ENCODE measurements around the gene SSH2. TPM values are rescaled to one million over a fixed set of nuclear protein-coding genes. Genes with fewer than 3 reads are reported as not detected.
"Not testable (repeated sequence)": the region's sequence is repeated elsewhere in the genome, so short reads cannot be mapped to it uniquely, and the experiment has no call there.

The SSH2 gene
- total RNA-seq, 1 donor from 2014 or later, result 12.2 TPM

GRCh38 chr17:29905879-29906167 lies 24.2 kb downstream of the SSH2 start:
- Mint-ChIP-seq H3K9me3 (peaks cover 33% of the 10 kb centered on the region), H3K4me1 (no peaks in the 10 kb centered on the region), H3K4me3 (no peak overlapping the region), H3K36me3 (peaks cover 25% of the 10 kb centered on the region), H3K27me3 (ENCODE audit: insufficient read depth, low read depth) (peaks cover 4% of the 10 kb centered on the region), H3K27ac (no peak overlapping the region)
- Histone ChIP-seq H3K4me3 (no peak overlapping the region), H3K4me1 (no peaks in the 10 kb centered on the region), H3K36me3 (no peaks in the 10 kb centered on the region), H4K20me1 (ENCODE audit: low read depth) (no peaks in the 10 kb centered on the region), H3K9ac (no peak overlapping the region), H3K79me2 (ENCODE audit: low read depth) (peaks cover 67% of the 10 kb centered on the region), H2AFZ (replicated peaks) (no peak overlapping the region), H3K27ac (no peak overlapping the region), H3K9me3 (ENCODE audit: low read depth) (no peaks in the 10 kb centered on the region), H3F3A (ENCODE audit: low read depth) (no peaks in the 10 kb centered on the region), H3K4me2 (no peak overlapping the region), H3K27me3 (no peaks in the 10 kb centered on the region)
- no peak for DNase-seq (ENCODE audit: low spot score)
- TF ChIP-seq EZH2 (IDR thresholded peaks at IDR 0.05) (no peak), CTCF (IDR thresholded peaks at IDR 0.05) (no peak), EZH2phosphoT487 (IDR thresholded peaks at IDR 0.05) (no peak)

GRCh38 chr17:29905086-29905878 lies 24.7 kb downstream of the SSH2 start:
- Histone ChIP-seq H3K4me1 (no peaks in the 10 kb centered on the region), H3F3A (ENCODE audit: low read depth) (no peaks in the 10 kb centered on the region), H3K36me3 (no peaks in the 10 kb centered on the region), H2AFZ (replicated peaks) (no peak overlapping the region), H3K4me2 (no peak overlapping the region), H3K9ac (no peak overlapping the region), H3K27me3 (no peaks in the 10 kb centered on the region), H3K27ac (no peak overlapping the region), H3K9me3 (ENCODE audit: low read depth) (no peaks in the 10 kb centered on the region), H3K79me2 (ENCODE audit: low read depth) (peaks cover 62% of the 10 kb centered on the region), H4K20me1 (ENCODE audit: low read depth) (no peaks in the 10 kb centered on the region), H3K4me3 (no peak overlapping the region)
- H3K27me3 Mint-ChIP-seq (ENCODE audit: insufficient read depth, low read depth), result peaks cover 4% of the 10 kb centered on the region
- H3K9me3 Mint-ChIP-seq, result peaks cover 33% of the 10 kb centered on the region
- TF ChIP-seq CTCF (IDR thresholded peaks at IDR 0.05) (no peak), EZH2phosphoT487 (IDR thresholded peaks at IDR 0.05) (no peak), EZH2 (IDR thresholded peaks at IDR 0.05) (no peak)
- H3K27ac Mint-ChIP-seq, result no peak overlapping the region
- H3K4me1 Mint-ChIP-seq, result no peaks in the 10 kb centered on the region
- no peak for DNase-seq (ENCODE audit: low spot score)
- no peak overlapping the region for H3K4me3 Mint-ChIP-seq
- peaks cover 25% of the 10 kb centered on the region for H3K36me3 Mint-ChIP-seq

GRCh38 chr17:29903471-29903870 lies 26.6 kb downstream of the SSH2 start:
- Histone ChIP-seq H2AFZ (replicated peaks) (no peak overlapping the region), H3K79me2 (ENCODE audit: low read depth) (peaks cover 57% of the 10 kb centered on the region)

GRCh38 chr17:29897136-29897535 lies 32.9 kb downstream of the SSH2 start:
- DNase-seq (ENCODE audit: low spot score); H3K27me3 Mint-ChIP-seq (ENCODE audit: insufficient read depth, low read depth); H3K4me1 ChIP-seq; H3K36me3 Mint-ChIP-seq; H4K20me1 ChIP-seq (ENCODE audit: low read depth); H3K27me3 ChIP-seq; H3F3A ChIP-seq (ENCODE audit: low read depth); H3K79me2 ChIP-seq (ENCODE audit: low read depth); H3K4me3 Mint-ChIP-seq; H3K4me3 ChIP-seq; H3K9me3 Mint-ChIP-seq; H3K9ac ChIP-seq; H3K4me2 ChIP-seq; H3K27ac Mint-ChIP-seq; H3K4me1 Mint-ChIP-seq; H3K36me3 ChIP-seq; H2AFZ ChIP-seq (replicated peaks); H3K27ac ChIP-seq; H3K9me3 ChIP-seq (ENCODE audit: low read depth): not testable (repeated sequence)

More at GRCh38 chr17:29903471-29903870, 26.6 kb downstream of the SSH2 start:
- Histone ChIP-seq H3K27ac (no peak overlapping the region), H3K27me3 (no peaks in the 10 kb centered on the region), H3K9me3 (ENCODE audit: low read depth) (no peaks in the 10 kb centered on the region), H4K20me1 (ENCODE audit: low read depth) (no peaks in the 10 kb centered on the region), H3F3A (ENCODE audit: low read depth) (no peaks in the 10 kb centered on the region), H3K4me3 (no peak overlapping the region), H3K9ac (no peak overlapping the region), H3K4me1 (no peaks in the 10 kb centered on the region), H3K36me3 (no peaks in the 10 kb centered on the region), H3K4me2 (no peak overlapping the region)
- Mint-ChIP-seq H3K36me3 (peaks cover 22% of the 10 kb centered on the region), H3K27me3 (ENCODE audit: insufficient read depth, low read depth) (peaks cover 4% of the 10 kb centered on the region), H3K9me3 (peaks cover 35% of the 10 kb centered on the region), H3K4me1 (no peaks in the 10 kb centered on the region), H3K4me3 (no peak overlapping the region), H3K27ac (no peak overlapping the region)
- no peak for TF ChIP-seq EZH2phosphoT487 (IDR thresholded peaks at IDR 0.05)
- no peak for TF ChIP-seq CTCF (IDR thresholded peaks at IDR 0.05)
- no peak for TF ChIP-seq EZH2 (IDR thresholded peaks at IDR 0.05)
- no peak for DNase-seq (ENCODE audit: low spot score)

All from neural progenitor cell (in vitro differentiated cells).